Measurements from ENCODE around the gene USP4. TPM values are rescaled to one million over a fixed set of nuclear protein-coding genes. Genes with fewer than 3 reads are reported as not detected.

The USP4 gene
- total RNA-seq, 2 donors from 2014 or later: 13.2 to 24.7 TPM

- no peak for TF ChIP-seq CTCF (IDR thresholded peaks at IDR 0.05)
- peak; percentile 29 to 71 (median 69) for TF ChIP-seq POLR2A (IDR thresholded peaks at IDR 0.05)
- Histone ChIP-seq H3K4me3 (peak within 1 kb of the TSS in 1 of 2 donors; percentile 15), H3K9me3 (no peaks in the 10 kb centered on the region), H3K27ac (peak within 1 kb of the TSS; percentile 81 to 94 (median 88)), H3K36me3 (replicated peaks in 1 of 2; ENCODE audit: insufficient read depth in 1 of 2, low read depth in 2 of 2) (no peaks in the 10 kb centered on the region), H3K4me1 (peaks cover 20% of the 10 kb centered on the region), H3K27me3 (no peaks in the 10 kb centered on the region)
- DNase-seq: peak; percentile 90 to 93 (median 92)
- intact Hi-C loops (cut with DNase I): loop anchor here (10.0 kb wide), 1 partner anchor 102 kb away; the partner anchor contains the start of gene KLHDC8B
- WGBS, 2 donors: 5% methylated on average over 15 to 49 of the region's 51 CpGs
- ATAC-seq: peak; percentile 93
Observed at GRCh38 chr3:49276475-49277382, 63.1 kb downstream of the USP4 start, which contains the start of gene C3orf62. Gene C3orf62, minus strand, starts transcription at chr3:49277232. Its CDS starts 360 bp downstream, at chr3:49276872.

GRCh38 chr3:49273825-49274532, 65.9 kb downstream of the USP4 start:
- WGBS, 2 donors: 92 to 97% methylated on average over 11 of the region's 11 CpGs
- ATAC-seq (no peak), DNase-seq (no peak)
- Histone ChIP-seq H3K27ac (no peak overlapping the region), H3K27me3 (no peaks in the 10 kb centered on the region), H3K4me3 (no peak overlapping the region), H3K36me3 (replicated peaks in 1 of 2; ENCODE audit: insufficient read depth in 1 of 2, low read depth in 2 of 2) (no peaks in the 10 kb centered on the region), H3K4me1 (peaks cover 20% of the 10 kb centered on the region), H3K9me3 (no peaks in the 10 kb centered on the region)
- TF ChIP-seq CTCF (IDR thresholded peaks at IDR 0.05) (no peak), POLR2A (IDR thresholded peaks at IDR 0.05) (no peak)
- intact Hi-C loops (cut with DNase I): loop anchor here (10.0 kb wide), 1 partner anchor 99 kb away; the partner anchor contains the start of gene KLHDC8B

- H3K36me3 ChIP-seq (replicated peaks in 1 of 2; ENCODE audit: insufficient read depth in 1 of 2, low read depth in 2 of 2): no peaks in the 10 kb centered on the region
- no peaks in the 10 kb centered on the region for H3K9me3 ChIP-seq
- H3K27me3 ChIP-seq: no peaks in the 10 kb centered on the region
- DNase-seq: no peak
- no peak overlapping the region for H3K4me3 ChIP-seq
- H3K27ac ChIP-seq: no peak overlapping the region
- H3K4me1 ChIP-seq: peaks cover 4% of the 10 kb centered on the region
- TF ChIP-seq POLR2A (IDR thresholded peaks at IDR 0.05): no peak
- no peak for TF ChIP-seq CTCF (IDR thresholded peaks at IDR 0.05)
- ATAC-seq: peak; percentile 47
- WGBS, 2 donors: 75 to 78% methylated on average over 4 of the region's 4 CpGs
- intact Hi-C loops (cut with DNase I): loop anchor here (10.0 kb wide), 1 partner anchor 96 kb away; the partner anchor contains the start of gene KLHDC8B
Observed at GRCh38 chr3:49271047-49271446, 68.8 kb downstream of the USP4 start.

- WGBS, 2 donors: 86 to 94% methylated on average over 2 of the region's 2 CpGs
- no peak overlapping the region for H3K4me3 ChIP-seq
- H3K27ac ChIP-seq: no peak overlapping the region
- no peaks in the 10 kb centered on the region for H3K27me3 ChIP-seq
- no peak for ATAC-seq
- no peaks in the 10 kb centered on the region for H3K9me3 ChIP-seq
- no peaks in the 10 kb centered on the region for H3K36me3 ChIP-seq (replicated peaks in 1 of 2; ENCODE audit: insufficient read depth in 1 of 2, low read depth in 2 of 2)
- no peak for TF ChIP-seq CTCF (IDR thresholded peaks at IDR 0.05)
- TF ChIP-seq POLR2A (IDR thresholded peaks at IDR 0.05): no peak
- no peaks in the 10 kb centered on the region for H3K4me1 ChIP-seq
- DNase-seq: no peak
- intact Hi-C loops (cut with DNase I): loop anchor here (10.0 kb wide), 1 partner anchor 95 kb away; the partner anchor contains the start of gene KLHDC8B
Observed at GRCh38 chr3:49270156-49270500, 69.7 kb downstream of the USP4 start.
